Astrocyte (in vitro differentiated cells and primary cell): ENCODE measurements around the gene ATF6.

Source experiments
- CTCF ChIP-seq: IDR thresholded peaks from 2 replicates; pipeline ENCODE4 v1.5.1; 2011; ENCODE audit warnings: low read depth, mild to moderate bottlenecking, inconsistent platforms, low read length, moderate library complexity; ENCODE audit not compliant: insufficient read depth
- EZH2 ChIP-seq: IDR thresholded peaks from 2 replicates; pipeline ENCODE4 v1.6.1; 2012; ENCODE audit warnings: mild to moderate bottlenecking, low read length, inconsistent platforms; ENCODE audit not compliant: insufficient read depth

- no peak for TF ChIP-seq CTCF
- no peak for TF ChIP-seq EZH2
Observed at GRCh38 chr1:161949548-161949947, 183.4 kb downstream of the ATF6 start.
